Kidney (tissue), 14 donors: ENCODE measurements around the gene SCUBE3. TPM values are rescaled to one million over a fixed set of nuclear protein-coding genes. Genes with fewer than 3 reads are reported as not detected.
A peak's percentile ranks its signal among the peaks of the same experiment; 100 is the strongest.

Experiments
- DNase-seq, 5 donors: peaks; one replicate each; pipeline ENCODE4 v3.0.0-alpha.2; 2013 to 2020
- FAIRE-seq: peaks from 2 replicates; lab custom pipeline; 2012; peaks lifted over from hg19 to GRCh38; lab: Jason Lieb, UNC
- H3K27ac ChIP-seq, 2 donors: one replicate each; pipeline ENCODE4 v1.7.0; 2013; ENCODE audit warnings: low read depth in 2 of 2, low read length in 2 of 2, inconsistent platforms in 1 of 2
- H3K27me3 ChIP-seq: one replicate; pipeline ENCODE4 v1.7.1; 2013; ENCODE audit warnings: low read length, inconsistent platforms; ENCODE audit not compliant: control insufficient read depth, insufficient read depth
- H3K36me3 ChIP-seq, 3 donors: one replicate each; pipeline versions ENCODE4 v1.7.0 to v1.7.1; 2013; ENCODE audit warnings: low read length in 3 of 3, control low read depth in 1 of 3, inconsistent platforms in 1 of 3; ENCODE audit not compliant: insufficient read depth in 3 of 3, control insufficient read depth in 2 of 3
- H3K4me1 ChIP-seq, 3 donors: one replicate each; pipeline versions ENCODE4 v1.7.0 to v1.7.1; 2013; ENCODE audit warnings: low read length in 3 of 3, inconsistent platforms in 1 of 3, low read depth in 1 of 3; ENCODE audit not compliant: control insufficient read depth in 2 of 3, insufficient read depth in 2 of 3
- H3K4me3 ChIP-seq, 3 donors: one replicate each; pipeline versions ENCODE4 v1.7.0 to v1.8.1; 2013; ENCODE audit warnings: low read length in 3 of 3, control low read depth in 1 of 3, inconsistent platforms in 1 of 3
- H3K9ac ChIP-seq, 3 donors: one replicate each; pipeline versions ENCODE4 v1.7.0 to v1.7.1; 2013; ENCODE audit warnings: low read length in 3 of 3, control low read depth in 1 of 3, inconsistent platforms in 1 of 3
- H3K9me3 ChIP-seq, 3 donors: one replicate each; pipeline versions ENCODE4 v1.7.0 to v1.7.1; 2013; ENCODE audit warnings: low read length in 3 of 3, control low read depth in 1 of 3, inconsistent platforms in 1 of 3; ENCODE audit not compliant: control insufficient read depth in 2 of 3, insufficient read depth in 1 of 3
- CTCF ChIP-seq: IDR thresholded peaks from 3 replicates; pipeline ENCODE4 v1.5.1; 2012; ENCODE audit warnings: mild to moderate bottlenecking, moderate library complexity, borderline replicate concordance; ENCODE audit not compliant: insufficient read depth; ENCODE audit errors: extremely low read depth
- intact Hi-C: fragments of 100-400 bp; cut with DNase I; formaldehyde crosslinking; loops from one replicate; pipeline ENCODE4 v1.11.1; 2022
- polyA plus RNA-seq: library from polyadenylated mRNA; stranded (reverse); fragments of 350-450 nt; fragmentation: Illumina TruSeq; extraction: RNeasy Lipid Tissue Mini Kit (QIAGEN cat#74804); gene quantifications from one replicate; pipeline ENCODE4 v1.2.3, GENCODE V29; 2014; ENCODE audit warnings: low read depth, low replicate concordance; ENCODE audit not compliant: insufficient read depth
- total RNA-seq: library from RNA; stranded (reverse); fragmentation: NEBNext Ultra II Directional; extraction: Animal tissue kit (Norgen Biotek cat#: 25700); gene quantifications from one replicate; pipeline ENCODE4 v1.2.1, GENCODE V29; 2021
- donor health status: control.
- donor health status: control.
- donor health status: control.
- donor health status: control.
- donor health status: control.
- donor health status: DM: yes; HTN: yes; CAD: no.
- donor health status: Normal renal cell carcinoma (clear cell type).

SCUBE3 gene
- total and polyA plus RNA-seq, 2 donors from 2014 or later = 2.5 to 4.5 TPM

GRCh38 chr6:35283361-35283760 is 69.6 kb downstream of the SCUBE3 start:
- Histone ChIP-seq H3K27ac (no peak overlapping the region), H3K36me3 (peaks cover 4 to 49% (median 34%) of the 10 kb centered on the region in 3 donors), H3K9me3 (no peaks in the 10 kb centered on the region), H3K27me3 (no peaks in the 10 kb centered on the region), H3K4me1 (peaks cover 0 to 7% (median 0%) of the 10 kb centered on the region in 3 donors), H3K9ac (no peak overlapping the region), H3K4me3 (no peak overlapping the region)
- TF ChIP-seq CTCF = no peak
- no peak for DNase-seq
- intact Hi-C loops = no loop called here
- FAIRE-seq = no peak

- no peak for TF ChIP-seq CTCF
- DNase-seq (peak in 1 of 5 donors; percentile 23), FAIRE-seq (no peak)
- H3K27me3 ChIP-seq = no peaks in the 10 kb centered on the region
- no peak overlapping the region for H3K4me3 ChIP-seq
- H3K27ac ChIP-seq = no peak overlapping the region
- no peaks in the 10 kb centered on the region for H3K4me1 ChIP-seq
- peaks cover 2 to 63% (median 59%) of the 10 kb centered on the region in 3 donors for H3K36me3 ChIP-seq
- H3K9ac ChIP-seq = no peak overlapping the region
- H3K9me3 ChIP-seq = no peaks in the 10 kb centered on the region
- intact Hi-C loops = no loop called here
These were observed 74.1 kb downstream of the SCUBE3 start for GRCh38 chr6:35287671-35288396.

- intact Hi-C loops = no loop called here
- H3K36me3 ChIP-seq = peaks cover 0 to 59% (median 55%) of the 10 kb centered on the region in 3 donors
- H3K27me3 ChIP-seq = no peaks in the 10 kb centered on the region
- TF ChIP-seq CTCF = no peak
- H3K4me1 ChIP-seq = no peaks in the 10 kb centered on the region
- no peak overlapping the region for H3K9ac ChIP-seq
- H3K4me3 ChIP-seq = no peak overlapping the region
- no peaks in the 10 kb centered on the region for H3K9me3 ChIP-seq
- H3K27ac ChIP-seq = no peak overlapping the region
- FAIRE-seq = no peak
- no peak for DNase-seq
These were observed 75.1 kb downstream of the SCUBE3 start for GRCh38 chr6:35288834-35289233.
